NK-92 (cell line): ENCODE results near the gene EXOC4.
"Not testable (repeated sequence)": the region's sequence is repeated elsewhere in the genome, so short reads cannot be mapped to it uniquely, and the experiment has no call there.

Experiments
- DNase-seq: peaks from one replicate; lab custom pipeline; 2025; ENCODE audit not compliant: unreplicated experiment; lab: John Stamatoyannopoulos, UW

EXOC4 gene

DNA sequence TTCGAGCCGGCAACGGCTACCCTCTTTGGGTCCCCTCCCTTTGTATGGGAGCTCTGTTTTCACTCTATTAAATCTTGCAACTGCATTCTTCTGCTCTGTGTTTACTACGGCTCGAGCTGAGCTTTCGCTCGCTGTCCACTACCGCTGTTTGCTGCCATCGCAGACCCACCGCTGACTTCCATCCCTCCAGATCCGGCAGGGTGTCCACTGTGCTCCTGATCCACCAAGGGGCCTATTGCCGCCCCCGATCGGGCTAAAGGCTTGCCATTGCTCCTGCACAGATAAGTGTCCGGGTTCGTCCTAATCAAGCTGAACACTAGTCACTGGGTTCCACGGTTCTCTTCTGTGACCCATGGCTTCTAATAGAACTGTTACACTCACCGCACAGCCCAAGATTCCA lies 653.7 kb downstream of the EXOC4 start:
- DNase-seq = not testable (repeated sequence)

GRCh38 chr7:133910761-133911160 lies 657.9 kb downstream of the EXOC4 start:
- no peak for DNase-seq

DNA sequence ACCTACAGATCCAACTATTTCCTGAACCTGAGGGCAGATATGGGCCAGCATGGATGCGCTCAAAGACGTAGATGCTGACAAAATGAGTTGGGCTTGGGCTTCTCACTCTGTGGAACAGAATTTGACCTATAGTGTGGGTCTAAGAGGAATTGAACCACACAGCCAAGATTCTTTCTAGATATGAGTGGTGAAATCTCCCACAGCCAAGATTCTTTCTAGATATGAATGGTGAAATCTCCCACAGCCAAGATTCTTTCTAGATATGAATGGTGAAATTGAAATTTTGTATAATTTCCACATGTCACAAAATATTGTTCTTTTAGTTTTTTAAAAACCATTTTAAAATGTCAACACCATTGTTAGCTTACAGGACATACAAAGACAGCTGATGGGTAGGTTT lies 658.8 kb downstream of the EXOC4 start:
- no peak for DNase-seq

GRCh38 chr7:133912916-133913697 lies 660.2 kb downstream of the EXOC4 start:
- no peak for DNase-seq

GRCh38 chr7:133916621-133917020 lies 663.7 kb downstream of the EXOC4 start:
- no peak for DNase-seq

- no peak for DNase-seq
Measured at GRCh38 chr7:133919810-133920209, 666.9 kb downstream of the EXOC4 start.

- DNase-seq = no peak
Measured at GRCh38 chr7:133921635-133922182, 668.8 kb downstream of the EXOC4 start.

DNA sequence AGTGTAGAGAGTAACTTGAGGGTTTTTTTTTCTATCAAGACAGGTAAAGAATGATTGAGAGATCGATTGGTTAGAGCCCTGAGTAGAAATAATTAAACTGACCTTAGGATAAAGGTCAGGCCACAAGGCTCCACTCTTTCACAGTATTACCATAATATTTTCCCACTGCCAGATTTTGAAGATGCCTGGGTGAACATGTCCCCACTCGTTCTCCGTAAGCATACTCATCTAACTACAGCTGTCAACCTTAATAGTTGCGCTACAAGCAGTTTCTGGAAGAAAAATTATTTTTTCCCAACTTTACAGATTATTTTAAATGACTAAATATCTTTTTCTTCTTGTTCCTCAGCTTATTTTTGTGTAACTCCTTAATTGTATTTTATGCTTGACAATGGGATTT lies 671.1 kb downstream of the EXOC4 start:
- no peak for DNase-seq

DNA sequence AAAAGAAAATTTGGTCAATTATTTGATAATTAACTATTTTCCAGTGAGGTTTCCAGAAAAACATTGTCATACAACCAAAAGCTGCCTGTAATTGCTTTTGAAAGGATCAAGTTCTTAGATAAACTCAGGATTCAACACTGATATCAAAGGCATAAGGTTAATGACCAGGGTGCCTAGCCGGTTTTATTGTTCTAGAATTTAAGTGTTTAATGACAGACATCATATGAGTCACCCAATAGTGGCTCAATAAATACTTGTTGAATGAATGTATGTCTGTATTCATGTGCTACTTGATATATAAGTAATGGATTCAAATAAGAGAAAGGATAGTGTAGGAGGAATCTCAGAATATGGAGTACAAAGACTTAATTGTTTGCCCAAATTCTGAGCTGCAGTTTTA lies 678.2 kb downstream of the EXOC4 start:
- DNase-seq = no peak

GRCh38 chr7:133932591-133932990 lies 679.7 kb downstream of the EXOC4 start:
- no peak for DNase-seq

- DNase-seq = no peak
Measured at GRCh38 chr7:133934262-133934976, 681.5 kb downstream of the EXOC4 start.

- DNase-seq = no peak
Measured at GRCh38 chr7:133934977-133935330, 682.1 kb downstream of the EXOC4 start.

- no peak for DNase-seq
Measured at GRCh38 chr7:133936074-133936473, 683.2 kb downstream of the EXOC4 start.

- no peak for DNase-seq
Measured at GRCh38 chr7:133937786-133938185, 684.9 kb downstream of the EXOC4 start.

DNA sequence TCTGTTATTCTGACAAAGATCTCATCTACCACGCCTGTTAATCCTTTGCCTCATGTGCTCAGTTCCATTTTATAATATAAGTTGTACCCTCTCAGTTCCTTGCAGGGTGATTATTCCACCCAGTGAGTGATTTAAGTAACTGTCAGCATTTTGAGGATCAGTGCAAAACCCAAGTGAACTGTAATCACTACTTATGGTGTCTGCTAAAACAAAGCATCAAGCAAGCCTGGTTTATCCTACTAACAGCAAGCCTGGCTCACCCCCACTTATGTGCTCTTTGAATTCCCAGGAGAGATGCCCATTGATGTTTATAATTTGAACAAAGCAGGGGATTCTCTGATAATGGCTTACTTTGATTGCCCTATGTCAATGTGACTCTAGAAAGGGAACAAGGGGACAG lies 687.5 kb downstream of the EXOC4 start:
- no peak for DNase-seq

GRCh38 chr7:133941496-133941895 lies 688.6 kb downstream of the EXOC4 start:
- DNase-seq = no peak

DNA sequence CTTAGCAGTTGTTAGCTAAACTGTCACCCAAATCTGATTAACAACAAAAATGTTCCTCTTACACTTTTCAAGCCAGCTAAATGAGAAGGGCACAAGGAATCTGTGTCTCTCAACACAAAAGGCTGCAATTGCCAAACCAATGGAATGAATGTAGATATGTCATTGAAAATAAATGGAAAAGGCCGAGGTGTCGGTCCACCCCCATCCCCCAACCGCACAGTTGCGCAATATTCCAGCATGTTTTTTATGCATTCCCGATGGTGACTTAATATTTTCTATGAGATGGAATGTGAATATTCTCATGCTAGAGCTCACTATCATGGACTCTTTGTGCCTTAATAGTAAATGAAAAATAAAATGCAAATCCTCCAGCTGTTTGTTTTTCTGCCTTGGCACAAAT lies 692.6 kb downstream of the EXOC4 start:
- DNase-seq = no peak

DNA sequence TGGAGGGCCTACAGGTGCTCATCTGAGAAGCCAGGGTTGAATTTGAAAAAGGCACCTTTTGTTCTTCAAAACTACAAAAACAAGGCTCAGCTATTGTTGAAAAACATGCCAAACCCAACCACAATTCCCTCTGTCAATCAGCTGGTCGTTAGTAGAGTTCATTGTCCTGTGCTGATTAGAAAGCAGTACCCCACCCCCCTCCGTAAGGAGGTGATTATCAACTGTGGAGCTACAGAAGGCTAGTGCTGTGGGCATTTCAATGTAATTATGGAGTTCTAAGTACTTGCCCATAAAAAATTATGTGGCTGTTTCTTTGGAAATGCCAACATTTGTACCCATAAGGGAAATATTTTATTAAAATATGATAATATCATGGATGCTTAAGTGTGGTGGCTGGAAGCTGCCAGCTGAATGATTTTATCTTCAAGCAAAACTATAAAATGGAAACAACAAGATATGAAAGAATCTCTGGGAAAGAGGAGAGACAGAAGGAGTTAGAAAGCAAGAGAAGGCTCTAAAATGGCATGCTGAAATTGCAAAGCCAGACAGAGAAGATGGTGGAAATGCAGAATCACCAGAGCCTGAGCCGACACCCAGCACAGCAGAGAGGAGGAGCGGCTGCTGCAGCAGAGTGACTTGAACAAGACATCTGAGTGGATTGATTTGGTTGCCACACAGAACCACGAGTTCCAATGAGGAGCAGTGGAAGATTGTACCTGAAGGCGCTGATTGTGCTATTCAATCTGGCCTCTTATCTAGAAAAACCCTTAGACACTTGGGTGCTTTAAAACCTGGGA lies 694.8 kb downstream of the EXOC4 start:
- DNase-seq = no peak

- DNase-seq = no peak
Measured at GRCh38 chr7:133948588-133948987, 695.7 kb downstream of the EXOC4 start.

DNA sequence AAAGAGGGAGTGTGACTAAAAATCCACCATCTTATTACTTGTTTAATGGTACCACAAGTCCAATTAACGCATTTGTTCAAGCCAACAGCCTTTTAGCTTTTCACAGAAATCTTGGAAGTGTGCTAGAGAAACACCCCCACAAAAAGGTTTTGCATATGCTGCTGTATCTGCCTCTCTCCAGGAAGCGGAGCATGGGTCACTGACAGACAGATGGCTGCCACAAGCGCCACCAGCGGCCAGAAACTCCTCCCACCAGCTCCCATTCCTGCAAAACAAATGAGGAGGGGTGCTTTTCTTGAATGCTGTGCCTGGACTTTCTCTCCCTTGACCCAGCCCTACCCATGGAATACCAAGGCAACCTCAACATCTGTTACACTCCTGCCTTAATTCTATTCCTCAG lies 698.0 kb downstream of the EXOC4 start:
- no peak for DNase-seq

- no peak for DNase-seq
Measured at GRCh38 chr7:133955208-133955607, 702.3 kb downstream of the EXOC4 start.

DNA sequence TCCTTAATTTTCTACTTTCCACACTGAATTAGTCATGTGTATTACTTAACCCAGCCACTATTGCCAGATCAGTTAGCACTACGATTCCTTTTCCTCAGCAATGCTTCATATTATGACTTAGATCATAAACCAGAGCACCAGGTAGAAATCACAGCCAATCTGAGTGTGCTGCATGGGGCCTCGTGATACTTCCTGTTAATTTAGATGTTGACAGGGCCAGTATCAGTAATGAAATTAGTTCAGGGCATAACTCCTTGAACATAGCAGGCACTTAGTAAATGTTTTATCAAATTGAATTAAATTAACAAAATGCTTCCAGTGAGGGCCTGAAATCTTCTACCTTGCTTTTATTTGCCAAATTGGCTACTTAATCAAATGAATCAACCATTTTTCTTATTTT lies 705.0 kb downstream of the EXOC4 start:
- no peak for DNase-seq
